GM19043 (cell line): ENCODE measurements around the gene CSKMT.
"Not testable (repeated sequence)": the region's sequence is repeated elsewhere in the genome, so short reads cannot be mapped to it uniquely, and the experiment has no call there.

Source experiments
- ATAC-seq: cut with Tn5 transposase; IDR thresholded peaks from one replicate; pipeline ENCODE4 v1.9.1; 2021; ENCODE audit warnings: low read depth; ENCODE audit not compliant: unreplicated experiment

CSKMT gene

GRCh38 chr11:62654297-62654696, 10.8 kb upstream of the CSKMT start:
- no peak for ATAC-seq

GRCh38 chr11:62656796-62657429, 8.2 kb upstream of the CSKMT start:
- ATAC-seq, result no peak

DNA sequence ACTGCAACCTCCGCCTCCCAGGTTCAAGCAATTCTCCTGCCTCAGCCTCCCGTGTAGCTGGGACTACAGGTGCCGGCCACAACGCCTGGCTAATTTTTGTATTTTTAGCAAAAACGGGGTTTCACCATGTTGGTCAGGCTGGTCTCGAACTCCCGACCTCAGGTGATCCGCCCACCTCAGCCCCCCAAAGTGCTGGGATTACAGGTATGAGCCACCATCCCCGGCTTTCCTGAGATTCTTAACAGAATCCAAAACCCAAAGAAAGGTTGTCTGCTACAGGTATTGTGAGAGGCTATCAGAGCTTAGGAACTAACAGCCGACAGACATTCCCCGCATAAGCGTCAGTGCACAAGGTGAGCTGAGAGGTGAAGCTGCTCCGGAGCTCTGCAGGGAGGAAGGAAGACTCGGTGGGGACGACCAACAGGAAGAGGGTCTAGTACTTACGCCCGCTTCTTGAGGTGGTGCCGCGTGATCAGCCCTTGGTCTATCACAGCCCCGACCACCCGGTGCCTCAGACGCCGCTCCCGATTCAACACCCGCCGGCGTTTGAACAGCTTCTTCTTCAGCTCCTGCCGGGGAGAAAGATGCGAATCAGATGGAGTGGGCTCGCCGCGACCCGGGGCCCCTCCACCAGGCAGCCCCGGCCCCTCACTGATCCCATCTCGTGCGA, 572 bp upstream of the CSKMT start:
- peak; percentile 35 for ATAC-seq

- ATAC-seq, result no peak
These were observed 617 bp downstream of the CSKMT start for GRCh38 chr11:62665599-62666258.

DNA sequence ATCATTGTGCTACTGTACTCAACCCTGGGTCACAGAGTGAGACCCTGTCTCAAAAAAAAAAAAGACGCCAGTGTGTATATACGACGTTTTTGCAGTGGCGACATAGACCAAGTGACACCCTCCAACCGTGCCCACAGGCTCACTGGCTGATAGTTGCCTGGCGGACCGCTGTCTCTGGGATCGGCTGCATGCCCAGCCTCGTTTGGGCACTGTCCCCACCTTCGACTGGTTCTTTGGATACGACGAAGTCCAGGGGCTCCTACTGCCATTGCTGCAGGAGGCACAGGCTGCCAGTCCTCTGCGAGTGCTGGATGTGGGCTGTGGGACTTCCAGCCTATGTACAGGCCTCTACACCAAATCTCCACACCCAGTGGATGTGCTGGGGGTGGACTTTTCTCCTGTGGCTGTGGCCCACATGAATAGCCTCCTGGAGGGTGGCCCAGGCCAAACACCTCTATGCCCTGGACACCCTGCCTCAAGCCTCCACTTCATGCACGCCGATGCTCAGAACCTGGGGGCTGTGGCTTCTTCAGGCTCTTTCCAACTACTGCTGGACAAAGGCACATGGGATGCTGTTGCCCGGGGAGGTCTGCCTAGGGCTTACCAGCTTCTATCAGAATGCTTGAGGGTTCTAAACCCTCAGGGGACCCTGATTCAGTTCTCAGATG, 1.3 kb downstream of the CSKMT start:
- no peak for ATAC-seq

- no peak for ATAC-seq
These were observed 2.3 kb downstream of the CSKMT start for GRCh38 chr11:62667460-62667859.

GRCh38 chr11:62669420-62670161, 4.5 kb downstream of the CSKMT start:
- no peak for ATAC-seq

- ATAC-seq, result no peak
These were observed 6.1 kb downstream of the CSKMT start for GRCh38 chr11:62671236-62671607.

DNA sequence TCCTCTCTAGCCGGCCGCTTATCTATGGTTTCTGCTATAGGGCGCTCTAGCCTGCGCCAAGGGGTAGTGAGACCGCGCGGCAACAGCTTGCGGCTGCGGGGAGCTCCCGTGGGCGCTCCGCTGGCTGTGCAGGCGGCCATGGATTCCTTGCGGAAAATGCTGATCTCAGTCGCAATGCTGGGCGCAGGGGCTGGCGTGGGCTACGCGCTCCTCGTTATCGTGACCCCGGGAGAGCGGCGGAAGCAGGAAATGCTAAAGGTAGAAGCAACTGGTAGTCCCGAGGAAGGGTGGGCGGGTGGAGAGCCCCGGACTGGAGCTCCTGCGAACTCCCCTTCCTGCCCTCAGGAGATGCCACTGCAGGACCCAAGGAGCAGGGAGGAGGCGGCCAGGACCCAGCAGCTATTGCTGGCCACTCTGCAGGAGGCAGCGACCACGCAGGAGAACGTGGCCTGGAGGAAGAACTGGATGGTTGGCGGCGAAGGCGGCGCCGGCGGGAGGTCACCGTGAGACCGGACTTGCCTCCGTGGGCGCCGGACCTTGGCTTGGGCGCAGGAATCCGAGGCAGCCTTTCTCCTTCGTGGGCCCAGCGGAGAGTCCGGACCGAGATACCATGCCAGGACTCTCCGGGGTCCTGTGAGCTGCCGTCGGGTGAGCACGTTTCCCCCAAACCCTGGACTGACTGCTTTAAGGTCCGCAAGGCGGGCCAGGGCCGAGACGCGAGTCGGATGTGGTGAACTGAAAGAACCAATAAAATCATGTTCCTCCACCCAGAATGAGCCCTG, 6.7 kb downstream of the CSKMT start, which contains the start of the genes LBHD1 and UQCC3:
Gene LBHD1, minus strand, starts transcription at position 660 of the 782 bp plus-strand sequence. CDS start 2,236 bp downstream, outside the sequence.
Gene UQCC3, plus strand, starts transcription at position 66 of the 782 bp plus-strand sequence. Its CDS starts 73 bp downstream, at position 139.
- peak; percentile 67 for ATAC-seq

DNA sequence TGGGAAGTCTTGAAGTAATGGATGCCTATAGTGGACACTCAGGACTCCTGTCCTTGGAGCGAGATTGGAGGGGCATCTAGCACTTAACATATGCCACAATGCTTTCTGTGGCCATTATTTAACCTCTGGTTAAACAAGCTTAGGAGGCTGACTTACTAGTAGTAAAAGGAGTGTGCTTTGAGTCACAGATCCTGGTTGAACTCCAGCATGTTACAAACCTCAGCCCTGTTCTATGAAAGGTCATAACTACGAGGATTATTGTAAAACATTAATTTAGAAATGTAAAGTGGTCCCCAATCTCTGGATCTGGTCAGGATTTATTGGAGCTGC, 8.0 kb downstream of the CSKMT start:
- ATAC-seq, result no peak

DNA sequence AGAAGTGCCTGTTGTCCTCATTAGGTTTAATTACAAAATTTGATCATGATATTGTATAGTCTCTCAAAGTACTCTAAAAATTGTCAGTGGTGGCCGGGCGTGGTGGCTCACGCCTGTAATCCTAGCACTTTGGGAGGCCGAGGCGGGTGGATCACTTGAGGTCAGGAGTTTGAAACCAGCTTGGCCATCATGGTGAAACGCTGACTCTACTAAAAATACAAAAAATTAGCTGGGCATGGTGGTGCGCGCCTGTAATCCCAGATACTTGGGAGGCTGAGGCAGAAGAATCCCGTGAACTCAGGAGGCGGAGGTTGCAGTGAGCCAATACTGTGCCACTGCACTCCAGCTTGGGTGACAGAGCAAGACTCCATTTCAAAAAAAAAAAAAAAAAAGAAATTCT, 10.3 kb downstream of the CSKMT start:
- ATAC-seq, result not testable (repeated sequence)

- no peak for ATAC-seq
These were observed 11.6 kb downstream of the CSKMT start for GRCh38 chr11:62676698-62677097.

- no peak for ATAC-seq
These were observed 12.0 kb downstream of the CSKMT start for GRCh38 chr11:62677156-62677555.

- no peak for ATAC-seq
These were observed 12.6 kb downstream of the CSKMT start for GRCh38 chr11:62677714-62678113.

GRCh38 chr11:62678433-62678769, 13.3 kb downstream of the CSKMT start:
- no peak for ATAC-seq

- no peak for ATAC-seq
These were observed 13.9 kb downstream of the CSKMT start, which contains the start of gene UBXN1 for GRCh38 chr11:62678770-62679696. UBXN1 (minus strand) TSS chr11:62679073; CDS start chr11:62678923, 150 bp downstream.

DNA sequence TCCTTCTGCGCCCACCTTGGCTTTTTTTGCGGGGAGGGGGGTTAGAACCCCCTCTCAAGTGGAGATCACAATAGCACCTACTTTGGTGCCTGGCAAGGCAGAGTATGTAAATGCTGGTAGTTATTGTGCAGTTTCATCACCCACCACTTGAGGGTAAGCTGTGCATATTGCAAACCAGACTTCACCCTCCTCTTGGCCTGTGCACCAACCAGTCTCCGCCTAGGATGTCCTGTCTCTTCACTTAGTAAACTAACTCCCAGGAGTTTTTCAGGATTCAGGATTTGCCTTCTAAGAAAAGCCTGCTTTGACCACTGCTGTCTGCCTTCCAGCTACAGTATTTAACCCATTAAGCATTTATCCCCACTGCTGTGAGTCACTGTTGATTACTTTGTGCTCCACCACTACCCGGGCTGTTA, 15.7 kb downstream of the CSKMT start:
- ATAC-seq, result no peak

DNA sequence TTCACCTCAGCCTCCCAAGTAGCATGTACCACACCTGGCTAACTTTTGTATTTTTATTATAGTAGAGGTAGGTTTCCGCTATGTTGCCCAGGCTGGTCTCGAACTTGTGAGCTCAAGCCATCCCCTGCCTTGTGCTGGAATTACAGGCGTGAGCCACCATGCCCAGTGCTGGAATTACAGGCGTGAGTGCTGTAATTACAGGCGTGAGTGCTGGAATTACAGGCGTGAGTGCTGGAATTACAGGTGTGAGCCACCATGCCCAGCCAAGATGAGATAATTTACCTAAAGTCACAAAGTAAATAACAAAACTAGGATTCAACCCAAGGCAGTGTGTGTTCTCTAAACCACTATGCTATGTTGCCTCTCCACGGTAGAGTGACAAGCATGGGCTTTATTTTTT, 17.4 kb downstream of the CSKMT start:
- ATAC-seq, result no peak
